NCI-H1048 (cell line): Measurements from ENCODE around the gene UNKL.

Experiments
- DNase-seq: peaks from one replicate; lab custom pipeline; 2025; lab: John Stamatoyannopoulos, UW

The UNKL gene

DNA sequence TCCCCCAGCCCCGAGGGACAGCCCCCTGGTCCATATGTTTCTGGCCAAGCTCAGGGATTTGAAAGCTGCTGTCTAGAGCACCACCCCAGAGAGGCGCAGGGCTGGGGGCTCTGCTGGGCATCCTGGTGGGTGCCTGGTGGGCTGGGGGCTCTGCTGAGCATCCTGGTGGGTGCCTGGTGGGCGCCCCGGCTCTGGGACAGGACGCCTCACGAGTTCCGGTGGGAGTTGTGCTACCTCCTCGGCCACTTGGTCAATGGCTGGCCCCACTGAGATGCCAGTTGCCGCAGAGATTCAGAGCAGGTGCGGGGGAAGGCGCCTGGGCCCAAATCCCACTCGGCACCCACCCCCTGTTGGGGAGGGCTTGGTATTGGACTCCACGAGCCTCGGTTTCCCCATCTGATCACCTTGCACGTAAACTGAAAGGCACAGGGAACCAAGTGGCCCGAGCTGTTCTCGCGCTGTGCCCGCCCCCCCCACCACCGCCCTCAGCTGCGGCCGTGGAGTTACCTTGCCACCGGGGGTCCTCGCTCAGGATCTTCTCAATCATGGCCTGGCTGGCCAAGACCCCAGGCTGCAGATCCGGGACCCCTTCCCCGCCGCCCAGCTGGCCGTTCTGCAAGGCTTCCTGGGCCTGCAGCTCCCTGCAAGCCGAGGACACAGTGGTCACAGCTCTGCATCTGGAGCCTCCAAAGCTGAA is 13.3 kb downstream of the UNKL start:
- no peak for DNase-seq

DNA sequence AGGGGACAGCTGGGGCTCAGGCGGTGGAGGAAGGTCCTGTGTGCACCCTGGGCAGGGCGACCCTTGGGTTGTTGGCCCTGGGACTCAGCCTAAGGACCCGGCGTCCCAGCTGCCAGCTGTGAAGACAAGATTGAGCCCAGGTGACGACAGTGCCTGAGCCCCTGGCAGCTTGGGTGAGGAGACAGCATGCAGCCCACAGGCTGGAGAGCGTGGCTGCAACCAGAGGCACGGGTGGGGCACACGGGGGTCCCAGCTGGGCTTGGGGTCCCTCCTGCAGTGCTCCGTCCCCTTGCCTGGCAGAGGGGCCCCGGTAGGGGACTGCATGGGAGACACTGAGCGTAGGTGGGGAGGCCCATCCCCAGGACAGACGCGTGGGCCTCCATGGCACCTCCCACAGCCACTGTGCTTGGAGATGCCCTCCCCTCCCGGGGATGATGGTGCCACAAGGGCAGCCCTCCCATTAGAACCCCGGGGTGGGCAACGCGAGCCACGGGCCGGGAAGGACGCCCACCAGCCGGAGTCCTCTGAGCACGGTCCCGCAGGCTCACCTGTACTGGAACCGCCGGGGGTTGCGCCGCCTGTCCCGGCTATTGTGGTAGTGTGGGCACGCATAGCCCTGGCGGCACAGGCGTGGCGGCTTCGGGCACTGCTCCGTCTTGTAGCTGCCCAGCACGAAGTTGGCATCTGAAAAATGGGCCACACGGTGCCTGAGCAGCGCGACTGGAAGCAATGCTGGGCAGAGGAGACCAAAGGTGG is 15.5 kb downstream of the UNKL start:
- no peak for DNase-seq

DNA sequence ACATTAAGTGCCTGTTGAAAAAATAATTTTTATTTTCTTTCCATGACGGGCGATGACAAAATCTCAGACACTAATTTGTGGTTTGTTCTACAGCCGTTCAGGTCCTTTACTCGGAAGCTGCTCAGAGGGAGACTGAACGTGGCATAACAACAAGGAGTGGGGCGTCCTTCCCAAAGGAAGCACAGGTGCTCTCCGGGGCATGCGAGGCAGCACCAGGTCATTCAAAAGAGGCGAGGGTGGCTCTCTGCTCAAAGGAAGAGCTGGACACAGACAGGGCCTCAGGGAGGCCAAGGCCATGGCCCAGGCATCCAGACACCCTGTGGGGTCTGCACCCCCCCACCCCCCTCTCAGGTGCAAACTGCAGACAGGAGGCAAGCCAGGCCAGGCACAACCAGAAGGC is 16.2 kb downstream of the UNKL start:
- DNase-seq, result no peak

DNA sequence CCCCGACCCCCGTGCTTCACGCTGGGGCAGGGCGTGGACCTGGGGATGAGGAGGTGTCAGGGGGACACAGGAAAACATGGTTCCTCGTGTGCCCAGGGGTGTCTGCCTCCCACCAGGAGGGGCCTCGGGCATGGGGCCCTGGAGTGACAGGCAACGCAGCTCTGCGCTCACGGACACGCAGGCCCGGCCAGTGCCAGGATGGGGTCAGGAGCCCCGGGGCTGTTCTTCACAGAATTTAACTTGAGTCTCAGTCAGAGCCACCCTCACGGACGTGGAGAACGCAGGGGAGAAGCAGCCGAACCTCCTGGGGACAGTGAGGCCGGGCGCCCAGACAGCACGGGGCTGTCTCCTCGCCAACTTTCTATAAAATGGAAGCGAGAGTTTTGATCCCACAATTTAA is 16.7 kb downstream of the UNKL start:
- DNase-seq, result no peak

DNA sequence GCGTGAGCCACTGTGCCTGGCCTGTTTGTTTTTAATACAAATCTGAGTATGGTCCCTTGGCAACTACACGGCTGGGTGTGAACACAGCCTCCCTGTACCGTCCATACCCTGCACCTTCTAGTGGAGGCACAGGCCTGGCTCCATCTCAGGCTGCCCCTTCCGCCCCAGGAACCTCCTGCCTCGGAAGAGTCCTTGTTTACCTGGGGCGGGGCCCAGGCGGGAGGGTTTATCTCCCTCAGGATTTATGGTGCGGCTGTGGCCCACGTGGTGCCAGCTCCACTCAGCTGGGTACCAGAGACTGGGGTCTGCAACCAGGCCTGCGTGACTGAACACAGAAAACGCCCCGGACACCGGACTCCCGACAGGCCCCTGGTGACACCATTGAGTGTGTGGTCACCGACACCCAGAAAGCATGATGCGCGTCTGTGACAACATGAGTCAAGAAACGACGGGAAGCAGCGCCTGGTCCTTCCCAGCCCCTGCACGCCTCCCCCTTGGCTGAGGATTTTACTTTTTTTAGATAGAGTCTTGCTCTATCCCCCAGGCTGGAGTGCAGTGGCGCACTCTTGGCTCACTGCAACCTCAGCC is 19.0 kb downstream of the UNKL start:
- DNase-seq, result no peak

DNA sequence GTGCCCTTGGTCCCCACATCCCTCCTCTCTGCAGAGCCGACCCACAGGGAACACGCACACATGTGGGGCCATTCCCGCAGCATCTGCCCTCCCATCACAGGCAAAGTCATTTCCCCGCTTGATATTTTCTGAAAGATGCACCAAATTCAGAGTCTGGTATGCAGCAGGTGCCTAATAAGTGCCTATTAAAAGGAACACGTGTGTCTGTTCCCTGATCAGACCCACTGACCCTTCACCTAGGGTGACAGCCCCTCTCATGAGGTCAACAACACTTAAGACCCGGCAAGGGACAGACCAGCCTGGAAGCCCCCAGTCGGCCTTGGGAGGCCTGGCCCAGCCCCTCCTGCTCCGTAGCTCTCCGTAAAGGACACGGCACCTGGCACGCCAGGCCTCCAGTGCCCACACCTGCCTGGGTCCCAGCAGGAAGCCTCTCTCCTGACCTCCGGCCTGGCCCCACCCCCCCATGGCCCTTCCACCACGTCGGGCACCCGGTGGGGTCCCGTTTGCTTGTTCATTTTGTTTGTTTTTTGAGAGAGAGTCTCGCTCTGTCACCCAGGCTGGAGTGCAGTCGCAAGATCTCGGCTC is 20.0 kb downstream of the UNKL start:
- DNase-seq, result no peak

DNA sequence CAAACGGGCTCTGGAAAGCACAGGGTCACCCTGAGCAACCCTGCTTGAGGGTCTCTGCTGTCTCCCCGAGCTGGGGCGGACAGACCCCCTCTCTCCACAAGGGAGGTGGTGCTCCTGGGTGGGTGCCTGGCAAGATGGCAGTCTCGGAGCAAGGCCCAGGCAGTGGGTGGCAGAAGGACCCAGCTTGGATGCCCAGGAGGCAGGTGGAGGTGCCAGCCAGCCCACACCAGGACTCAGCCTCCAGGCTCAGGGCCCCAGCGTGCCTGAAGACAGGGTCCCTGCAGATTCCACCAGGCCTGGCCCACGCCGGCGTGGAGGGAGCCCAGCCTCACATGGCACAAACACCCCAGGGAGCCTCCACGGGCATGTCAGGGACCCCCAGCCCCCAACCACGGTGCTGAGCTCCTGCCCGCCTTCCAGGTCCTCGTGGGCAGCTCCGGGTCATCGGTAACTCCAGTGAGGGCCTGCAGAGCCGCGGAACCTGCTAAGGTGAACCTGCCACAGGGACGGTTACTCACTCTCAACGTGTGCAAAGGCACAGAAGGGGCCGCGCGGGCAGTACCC is 20.8 kb downstream of the UNKL start:
- DNase-seq, result no peak

DNA sequence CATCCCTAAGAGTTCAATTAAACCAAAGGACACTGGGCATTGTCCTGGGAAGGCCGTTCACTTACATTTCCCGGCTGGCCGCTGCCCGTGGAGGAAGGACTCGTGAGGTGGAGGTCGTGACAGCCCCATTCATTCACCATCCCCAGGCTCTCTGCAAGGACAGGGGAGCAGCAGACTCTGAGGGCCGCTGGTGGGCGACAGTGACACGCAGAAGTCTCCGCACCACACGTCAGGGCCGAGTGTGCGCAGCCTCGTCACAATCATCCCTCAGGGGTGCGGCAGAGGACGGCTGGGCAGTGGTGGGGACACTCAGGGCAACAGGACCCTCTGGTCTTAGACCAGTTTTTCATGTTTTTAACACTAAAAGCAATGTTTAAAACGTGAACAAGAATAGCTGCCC is 21.7 kb downstream of the UNKL start:
- no peak for DNase-seq

DNA sequence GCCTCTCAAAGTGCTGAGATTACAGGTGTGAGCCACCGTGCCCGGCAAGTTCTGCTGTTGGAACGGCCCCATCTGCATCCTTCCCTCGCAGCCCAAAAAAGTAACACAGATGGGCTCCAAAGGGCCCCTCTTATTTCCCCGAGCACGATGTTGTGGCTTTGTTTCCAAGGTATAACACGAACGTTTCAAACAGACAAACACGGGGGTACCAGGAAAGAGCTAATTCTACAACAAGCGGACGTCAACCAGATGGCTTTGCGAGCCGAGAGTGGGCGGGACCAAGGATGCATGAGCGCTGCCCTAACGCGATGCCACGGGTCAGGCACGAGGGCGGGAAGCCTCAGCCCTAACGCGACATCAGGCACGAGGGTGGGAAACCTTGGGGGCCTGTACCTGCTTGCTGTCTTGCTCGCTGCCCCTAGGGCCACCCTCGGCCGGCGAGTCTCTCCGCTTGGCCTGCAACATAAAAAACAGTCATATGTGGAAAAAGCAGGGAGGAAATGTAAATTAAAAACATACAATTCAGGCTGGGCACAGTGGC is 24.2 kb downstream of the UNKL start:
- no peak for DNase-seq

DNA sequence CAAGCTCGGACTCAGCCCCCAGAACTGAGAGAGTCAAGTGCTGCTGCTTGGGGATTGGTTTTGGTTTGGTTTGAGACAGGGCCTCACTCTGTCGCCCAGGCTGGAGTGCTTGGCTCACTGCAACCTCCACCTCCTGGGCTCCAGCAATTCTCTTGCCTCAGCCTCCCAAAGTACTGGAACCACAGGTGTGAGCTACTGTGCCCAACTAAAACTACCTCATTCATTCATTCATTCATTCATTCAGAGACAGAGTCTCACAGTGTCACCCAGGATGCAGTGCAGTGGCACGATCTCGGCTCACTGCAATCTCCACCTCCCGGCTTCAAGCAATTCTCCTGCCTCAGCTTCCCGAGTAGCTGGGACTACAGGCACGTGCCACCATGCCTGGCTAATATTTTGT is 24.7 kb downstream of the UNKL start:
- no peak for DNase-seq

DNA sequence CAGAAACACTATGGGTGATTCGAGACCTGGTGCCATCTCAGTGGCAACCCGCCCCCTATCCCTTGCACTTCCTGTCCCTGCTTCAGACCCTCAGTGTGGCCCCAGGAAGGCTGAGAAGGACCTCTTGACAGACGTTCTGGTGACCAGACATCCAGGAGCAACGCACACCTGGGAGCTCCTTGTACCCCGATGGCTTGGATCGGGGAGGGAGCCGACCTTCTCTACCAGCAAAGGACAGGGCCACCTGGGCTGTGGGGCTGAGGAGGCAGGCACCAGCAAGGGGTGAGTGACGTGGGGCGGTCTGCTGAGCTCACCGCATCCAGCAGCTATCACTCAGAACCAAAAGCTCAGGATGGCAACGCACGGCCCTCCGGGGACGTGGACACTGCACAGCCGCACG is 27.2 kb downstream of the UNKL start:
- DNase-seq, result no peak

DNA sequence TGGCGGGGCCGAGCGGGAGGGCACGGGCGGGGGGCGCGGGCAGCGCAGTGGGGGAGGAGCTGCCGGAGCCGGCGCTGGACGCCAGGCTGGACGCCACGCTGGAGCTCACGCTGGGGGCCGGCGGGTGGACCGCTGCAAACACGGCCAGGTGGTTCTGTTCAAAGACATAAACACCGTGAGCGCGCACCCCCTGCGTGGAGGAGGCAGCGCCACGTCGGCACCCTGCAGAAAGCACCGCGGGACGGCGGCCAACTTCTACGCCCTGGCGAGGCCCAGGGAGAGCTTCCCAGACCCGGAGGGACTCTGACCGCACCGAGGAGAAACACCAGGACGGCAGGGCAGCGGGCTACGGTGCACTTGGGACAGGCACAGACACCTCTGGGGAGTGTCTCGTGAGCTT is 29.3 kb downstream of the UNKL start:
- no peak for DNase-seq

DNA sequence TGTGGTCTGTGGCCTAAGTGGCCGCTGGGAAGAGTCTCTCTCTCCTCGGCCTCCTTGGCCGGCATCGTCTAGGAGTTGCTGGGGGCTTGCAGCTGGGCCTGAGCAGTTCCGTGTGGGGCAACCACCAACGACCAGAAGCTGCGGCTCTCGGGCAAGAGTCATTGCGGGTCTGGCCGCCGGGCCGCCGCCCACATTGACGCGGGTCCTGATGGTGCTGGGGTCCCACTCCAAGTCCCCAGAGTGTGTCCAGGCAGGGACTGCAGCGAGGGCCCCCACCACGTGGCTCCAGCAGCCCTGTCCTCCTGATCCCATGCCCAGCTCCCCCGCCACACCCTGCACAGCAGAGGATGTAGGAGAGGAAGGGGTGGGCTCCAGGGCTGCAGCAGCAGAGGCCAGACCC is 30.9 kb downstream of the UNKL start:
- no peak for DNase-seq

DNA sequence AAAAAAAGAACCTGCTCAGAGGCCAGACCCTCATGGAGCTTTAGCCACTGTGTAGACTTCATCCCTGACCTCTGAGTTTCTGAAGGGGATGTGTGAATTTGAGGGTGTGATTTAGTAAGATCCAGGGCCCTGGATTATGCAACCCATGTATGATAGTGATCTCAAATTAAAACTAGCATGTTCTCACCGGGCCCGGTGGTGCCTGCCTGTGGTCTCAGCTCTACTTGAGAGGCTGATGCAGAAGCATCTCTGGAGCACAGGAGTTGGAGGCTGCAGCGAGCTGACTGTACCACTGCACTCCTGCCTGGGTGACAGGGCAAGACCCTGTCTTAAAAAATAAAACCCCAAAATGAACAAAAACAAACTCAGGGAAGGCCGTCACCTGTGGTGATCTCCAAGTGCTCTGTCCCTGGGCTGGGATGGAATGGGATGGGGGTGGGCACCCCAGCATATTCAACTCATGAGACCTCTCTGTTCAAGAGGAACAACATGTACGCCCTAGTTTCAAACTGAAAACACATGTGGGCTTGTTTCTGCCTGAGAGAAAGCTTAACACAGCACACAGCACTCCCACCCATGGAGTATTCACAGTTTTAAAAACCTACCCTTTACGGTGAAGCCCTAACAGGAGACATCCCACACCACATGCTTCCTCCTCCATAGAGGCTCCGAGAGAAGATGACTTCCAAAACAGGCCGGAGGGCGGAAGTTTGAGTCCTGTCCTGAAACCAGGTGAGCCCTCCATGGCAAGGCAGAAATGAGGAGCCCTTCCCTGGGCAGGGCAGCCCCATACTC is 32.7 kb downstream of the UNKL start:
- no peak for DNase-seq

DNA sequence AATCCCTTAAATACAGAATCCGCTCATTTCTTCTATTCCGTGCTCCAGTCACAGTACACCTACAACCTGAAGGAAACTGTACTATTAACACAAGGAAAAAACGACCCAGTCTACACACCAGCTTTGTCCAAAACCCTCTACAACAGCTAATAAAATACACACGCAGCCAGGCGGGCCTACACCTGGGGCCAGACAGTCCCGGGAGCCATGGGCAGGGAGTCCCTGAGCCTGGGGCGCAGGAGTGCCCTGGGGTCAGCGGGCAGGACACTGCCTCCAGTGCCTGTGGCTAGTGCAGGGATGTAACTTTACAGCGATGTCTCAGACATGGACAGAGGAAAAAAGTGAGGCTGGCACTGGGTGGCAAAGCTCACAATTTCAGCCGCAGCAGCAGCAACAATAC is 34.3 kb downstream of the UNKL start:
- no peak for DNase-seq

DNA sequence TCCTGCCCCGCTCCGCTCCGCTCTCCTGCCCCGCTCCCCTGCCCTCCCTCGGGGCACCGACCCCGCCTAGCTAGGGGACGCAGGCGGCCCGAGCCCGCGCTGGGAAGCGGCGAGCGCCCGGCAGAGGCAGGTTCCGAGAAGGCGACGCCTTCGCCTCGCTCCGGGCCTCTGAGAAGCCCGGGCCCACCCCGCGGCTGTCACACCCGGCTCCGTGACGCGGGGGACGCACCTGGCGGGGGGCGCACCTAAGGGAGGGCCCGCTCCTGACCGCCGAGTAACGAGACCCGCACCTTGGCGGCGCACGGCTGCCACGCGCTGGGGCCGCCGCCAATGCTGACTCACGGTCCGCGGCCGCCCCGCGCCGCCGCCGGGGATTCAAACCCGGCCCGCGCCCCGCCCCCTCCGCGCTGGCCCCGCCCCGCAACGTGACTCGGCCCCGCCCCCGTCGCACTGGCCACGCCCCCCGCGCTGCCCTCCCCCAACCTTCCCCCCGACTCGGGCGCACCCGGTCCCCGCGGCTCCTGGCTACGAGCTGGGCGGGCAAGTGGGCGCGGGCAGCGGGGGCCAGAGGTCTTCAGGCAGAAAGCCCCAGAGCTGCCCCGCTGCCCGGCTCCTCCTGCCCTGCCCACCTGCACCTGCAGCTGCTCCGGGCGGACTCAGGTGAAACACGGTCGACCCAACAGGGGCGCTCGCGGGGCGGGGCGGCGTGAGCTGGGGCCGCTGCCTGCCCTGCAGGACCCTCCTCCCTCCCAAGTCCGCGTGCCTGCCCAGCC is 35.0 kb downstream of the UNKL start:
- no peak for DNase-seq

DNA sequence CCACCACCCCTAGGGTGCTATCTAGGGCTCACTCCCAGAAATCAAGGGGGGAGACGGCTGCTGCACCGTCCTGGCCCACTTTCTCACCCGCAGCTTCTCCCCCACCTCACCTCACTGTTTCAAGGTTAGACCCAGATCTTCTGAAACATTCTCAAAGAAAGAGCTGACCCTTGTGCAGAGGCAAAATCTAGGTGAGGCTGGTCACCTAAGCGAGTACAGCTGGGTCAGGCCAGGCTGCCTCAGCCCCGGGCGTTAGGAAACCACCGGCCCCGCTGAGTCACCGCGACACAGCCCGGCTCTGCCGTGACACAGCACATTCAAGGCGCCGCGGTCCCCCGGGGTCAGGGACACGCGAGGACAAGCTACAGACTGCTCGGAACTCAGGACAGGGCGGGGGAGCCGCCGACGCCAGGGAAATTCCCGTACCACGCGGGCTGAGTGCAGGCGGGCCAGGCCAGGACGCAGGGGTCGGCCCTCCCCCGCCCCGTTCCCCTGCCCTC is 35.6 kb downstream of the UNKL start:
- DNase-seq, result no peak

DNA sequence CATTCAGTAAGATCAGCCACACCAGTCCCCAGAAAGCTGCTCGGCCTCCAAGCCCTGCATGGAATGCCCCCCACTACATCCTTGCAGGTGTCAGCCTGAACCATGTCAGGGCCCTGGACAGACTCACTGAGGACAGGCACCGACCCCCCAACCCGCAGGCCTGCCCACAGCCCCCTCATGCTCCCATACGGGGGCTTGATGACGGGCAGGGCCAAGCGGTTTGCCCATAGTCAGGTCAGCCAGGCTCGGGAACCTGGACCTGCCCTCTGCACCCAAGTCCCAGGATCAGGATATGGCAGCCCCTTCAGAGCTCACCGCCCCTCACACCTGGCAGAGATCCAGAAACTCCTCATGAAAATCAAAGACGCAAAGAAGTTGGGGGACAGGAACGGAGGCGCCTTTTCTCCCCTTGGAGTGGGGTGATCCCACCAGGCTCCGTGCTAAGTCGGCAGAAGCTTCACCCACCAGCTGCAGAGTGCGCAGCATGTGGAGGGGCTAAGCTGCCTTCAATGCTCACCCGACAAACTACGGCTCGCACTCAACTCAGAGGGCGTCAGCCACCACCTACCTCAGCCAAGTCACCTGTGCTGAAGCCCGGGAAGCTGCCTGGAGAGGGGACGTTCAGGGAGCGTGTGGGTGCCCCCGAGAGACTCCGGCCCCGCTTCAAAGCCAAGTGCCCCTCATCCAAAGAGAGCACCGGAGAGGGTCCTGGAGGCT is 36.3 kb downstream of the UNKL start:
- DNase-seq, result no peak

DNA sequence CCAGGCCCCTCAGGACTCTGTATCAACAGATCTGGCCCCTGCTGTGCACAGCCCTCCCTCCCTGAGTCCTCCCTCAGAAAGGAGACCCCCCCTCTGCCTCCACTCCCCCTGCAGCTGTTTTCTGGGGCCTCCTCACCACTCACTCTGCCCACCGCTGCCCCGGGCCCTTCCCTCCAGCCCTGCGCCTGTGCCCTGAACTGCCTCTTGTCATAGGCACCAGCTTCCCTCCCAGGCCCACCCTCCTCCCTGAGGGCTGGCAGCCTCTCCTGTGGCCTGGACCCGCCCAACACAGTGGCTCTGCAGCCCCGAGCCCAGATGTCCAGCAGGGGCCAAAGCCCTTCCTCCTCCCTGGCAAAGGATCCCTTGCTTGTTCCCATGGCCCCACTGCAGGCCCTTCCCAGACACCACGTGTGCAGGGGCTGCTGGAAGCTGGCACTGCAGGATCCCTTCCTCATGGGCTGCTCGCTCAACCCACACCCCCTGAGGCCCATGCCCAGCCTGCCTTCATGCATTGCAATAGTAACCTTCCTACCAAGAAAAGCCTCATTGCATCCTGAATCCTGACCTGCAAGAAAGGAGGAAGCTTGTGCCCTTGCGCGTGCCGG is 37.0 kb downstream of the UNKL start:
- DNase-seq, result no peak
